B cell (primary cell): ENCODE results near the gene STXBP6. TPM values are rescaled to one million over a fixed set of nuclear protein-coding genes. Genes with fewer than 3 reads are reported as not detected.

Experiments
- ATAC-seq: fragments of 200-7000 bp; cut with Tn5 transposase; one replicate; pipeline ENCODE4 v1.10.0; 2021; ENCODE audit warnings: low read depth, mild to moderate bottlenecking, moderate number of reproducible peaks, moderate library complexity
- CTCF ChIA-PET: fragments of 350-600 bp; sonication (Branson Sonifier 250); formaldehyde crosslinking; loops from one replicate; lab custom pipeline; 2021; ENCODE audit warnings: antibody characterized with exemption, inconsistent platforms; lab: Charles Lee
- POLR2A ChIA-PET: fragments of 350-600 bp; sonication (Branson Sonifier 250); formaldehyde crosslinking; loops from one replicate; lab custom pipeline; 2021; ENCODE audit warnings: antibody characterized with exemption; lab: Charles Lee
- DNase-seq: peaks from one replicate; pipeline ENCODE4 v3.0.0; 2013
- H2AFZ ChIP-seq: 2 replicates; pipeline ENCODE4 v1.6.1; 2012; ENCODE audit warnings: mild to moderate bottlenecking, low read depth, low read length; ENCODE audit not compliant: insufficient read depth, poor library complexity, severe bottlenecking
- H3K27ac ChIP-seq, 2 donors: 1 replicate in 1 of 2; 2 replicates in 1 of 2; pipeline ENCODE4 v1.5.1; 2012 to 2013; ENCODE audit warnings: low read length in 2 of 2, mild to moderate bottlenecking in 2 of 2, moderate library complexity in 1 of 2
- H3K27me3 ChIP-seq, 4 experiments: fragments of 200-600 bp in 1 of 4; sonication (generic) in 1 of 4; replicated peaks in 1 of 4; 1 replicate in 2 of 4; 2 replicates in 2 of 4; pipeline versions ENCODE4 v1.6.1 to v1.7.0; 2013 to 2016; ENCODE audit warnings: low read length in 3 of 4, mild to moderate bottlenecking in 2 of 4, mixed read lengths in 1 of 4, moderate library complexity in 1 of 4; ENCODE audit not compliant: insufficient read depth in 4 of 4, control insufficient read depth in 3 of 4; ENCODE audit errors: control extremely low read depth in 1 of 4
- H3K36me3 ChIP-seq, 2 experiments: replicated peaks in 1 of 2; 1 replicate in 1 of 2; 2 replicates in 1 of 2; pipeline versions ENCODE4 v1.6.1 to v1.7.1; 2013; ENCODE audit warnings: low read length in 1 of 2; ENCODE audit not compliant: insufficient read depth in 2 of 2, control insufficient read depth in 1 of 2; ENCODE audit errors: control extremely low read depth in 1 of 2, extremely low read depth in 1 of 2
- H3K4me1 ChIP-seq, 2 donors: fragments of 200-600 bp in 1 of 2; sonication (generic) in 1 of 2; 1 replicate in 1 of 2; 2 replicates in 1 of 2; pipeline versions ENCODE4 v1.5.1 to v1.6.1; 2013 to 2017; ENCODE audit warnings: low read length in 2 of 2; ENCODE audit not compliant: control insufficient read depth in 2 of 2, insufficient read depth in 2 of 2
- H3K4me2 ChIP-seq: replicated peaks from 2 replicates; pipeline ENCODE3; 2012; ENCODE audit warnings: mild to moderate bottlenecking, low read depth, low read length; ENCODE audit not compliant: poor library complexity, severe bottlenecking
- H3K4me3 ChIP-seq, 5 experiments: fragments of 200-600 bp in 1 of 5; sonication (generic) in 1 of 5; 1 replicate in 3 of 5; 2 replicates in 2 of 5; pipeline versions ENCODE4 v1.5.1 to v1.7.0; 2011 to 2016; ENCODE audit warnings: low read length in 4 of 5, mild to moderate bottlenecking in 4 of 5, low read depth in 2 of 5, control low read depth in 1 of 5, moderate library complexity in 1 of 5; ENCODE audit not compliant: insufficient read depth in 1 of 5; ENCODE audit errors: control extremely low read depth in 1 of 5, extremely low read depth in 1 of 5
- H3K79me2 ChIP-seq: fragments of 200-600 bp; sonication (generic); one replicate; pipeline ENCODE4 v1.6.0; 2016; ENCODE audit warnings: low read length; ENCODE audit not compliant: control insufficient read depth, insufficient read depth
- H3K9ac ChIP-seq: fragments of 200-600 bp; sonication (generic); 2 replicates; pipeline ENCODE4 v1.6.1; 2017; ENCODE audit warnings: mild to moderate bottlenecking, low read length, moderate library complexity
- H3K9me3 ChIP-seq, 3 donors: one replicate each; pipeline versions ENCODE4 v1.6.1 to v1.7.1; 2013; ENCODE audit warnings: low read length in 2 of 3; ENCODE audit not compliant: control insufficient read depth in 2 of 3, insufficient read depth in 1 of 3; ENCODE audit errors: control extremely low read depth in 1 of 3
- H4K20me1 ChIP-seq: 2 replicates; pipeline ENCODE4 v1.6.0; 2012; ENCODE audit warnings: mild to moderate bottlenecking, low read length; ENCODE audit not compliant: insufficient read depth, control insufficient read depth, poor library complexity, severe bottlenecking
- H3K27ac Mint-ChIP-seq: one replicate; pipeline ENCODE4 v1.8.0; 2021; ENCODE audit warnings: mixed read lengths
- H3K27me3 Mint-ChIP-seq: one replicate; pipeline ENCODE4 v1.8.0; 2021; ENCODE audit warnings: mixed read lengths
- H3K4me1 Mint-ChIP-seq: one replicate; pipeline ENCODE4 v1.8.0; 2021; ENCODE audit warnings: mixed read lengths
- H3K4me3 Mint-ChIP-seq: one replicate; pipeline ENCODE4 v1.8.0; 2021; ENCODE audit warnings: mixed read lengths
- H3K9me3 Mint-ChIP-seq: one replicate; pipeline ENCODE4 v1.8.0; 2022; ENCODE audit warnings: mixed read lengths; ENCODE audit not compliant: insufficient read depth
- EZH2 ChIP-seq: IDR thresholded peaks from 2 replicates; pipeline ENCODE4 v1.6.1; 2012; ENCODE audit warnings: borderline replicate concordance, low read depth, mild to moderate bottlenecking, moderate library complexity, low read length; ENCODE audit not compliant: insufficient read depth, poor library complexity, severe bottlenecking
- WGBS: methylation state at CpG from one replicate; pipeline ENCODE4 v1.1.5; 2013; ENCODE audit warnings: missing lambda C conversion rate; ENCODE audit not compliant: insufficient coverage; 5-methylcytosine and 5-hydroxymethylcytosine counted together
- intact Hi-C: fragments of 100-400 bp; cut with micrococcal nuclease; formaldehyde crosslinking; loops from one replicate; pipeline ENCODE4 v1.10.0; 2022
- polyA plus RNA-seq: library from polyadenylated mRNA; depleted of rRNA; stranded (reverse); fragments of >200 nt; gene quantifications from 2 replicates; pipeline ENCODE4 v1.2.3, GENCODE V29; 2012
- total RNA-seq, 2 donors: library from RNA; stranded (reverse); fragments of 120-200 nt in 1 of 2; gene quantifications; 1 replicate in 1 of 2; 2 replicates in 1 of 2; pipeline versions ENCODE4 v1.2.3 to v1.2.4, GENCODE V29; 2013 to 2022
- TF ChIP-seq, protein P1 (sequence below): fragments of 200-600 bp; IDR thresholded peaks from one replicate; pipeline ENCODE4 v1.8.0; 2022; ENCODE audit warnings: antibody characterized with exemption, mild to moderate bottlenecking

STXBP6 gene
- total and polyA plus RNA-seq, 2 donors (not counting 1 experiment from before 2014, with no cell fraction given) = 0.01 TPM; not detected in 1

DNA sequence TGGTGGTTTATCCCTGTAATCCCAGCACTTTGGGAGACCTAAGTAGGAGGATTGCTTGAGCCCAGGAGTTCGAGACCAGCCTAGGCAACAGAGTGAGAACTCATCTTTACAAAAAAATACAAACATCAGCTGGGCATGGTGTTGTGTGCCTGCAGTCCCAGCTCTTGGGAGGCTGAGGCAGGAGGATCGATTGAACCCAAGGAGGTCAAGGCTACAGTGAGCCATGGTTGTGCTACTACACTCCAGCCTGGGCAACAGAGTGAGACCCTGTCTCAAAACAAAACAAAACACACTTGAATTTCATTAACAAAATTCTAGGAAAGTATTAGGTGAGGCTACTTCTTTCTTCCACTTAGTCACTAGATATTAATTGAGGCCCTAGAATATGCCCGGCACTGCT lies 77.1 kb downstream of the STXBP6 start:
- ATAC-seq (no peak), DNase-seq (no peak)
- ChIA-PET CTCF (no interaction called here), POLR2A (no interaction called here)
- TF ChIP-seq, protein P1, sequence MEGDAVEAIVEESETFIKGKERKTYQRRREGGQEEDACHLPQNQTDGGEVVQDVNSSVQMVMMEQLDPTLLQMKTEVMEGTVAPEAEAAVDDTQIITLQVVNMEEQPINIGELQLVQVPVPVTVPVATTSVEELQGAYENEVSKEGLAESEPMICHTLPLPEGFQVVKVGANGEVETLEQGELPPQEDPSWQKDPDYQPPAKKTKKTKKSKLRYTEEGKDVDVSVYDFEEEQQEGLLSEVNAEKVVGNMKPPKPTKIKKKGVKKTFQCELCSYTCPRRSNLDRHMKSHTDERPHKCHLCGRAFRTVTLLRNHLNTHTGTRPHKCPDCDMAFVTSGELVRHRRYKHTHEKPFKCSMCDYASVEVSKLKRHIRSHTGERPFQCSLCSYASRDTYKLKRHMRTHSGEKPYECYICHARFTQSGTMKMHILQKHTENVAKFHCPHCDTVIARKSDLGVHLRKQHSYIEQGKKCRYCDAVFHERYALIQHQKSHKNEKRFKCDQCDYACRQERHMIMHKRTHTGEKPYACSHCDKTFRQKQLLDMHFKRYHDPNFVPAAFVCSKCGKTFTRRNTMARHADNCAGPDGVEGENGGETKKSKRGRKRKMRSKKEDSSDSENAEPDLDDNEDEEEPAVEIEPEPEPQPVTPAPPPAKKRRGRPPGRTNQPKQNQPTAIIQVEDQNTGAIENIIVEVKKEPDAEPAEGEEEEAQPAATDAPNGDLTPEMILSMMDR = no peak
- no peak for TF ChIP-seq EZH2
- Mint-ChIP-seq H3K27ac (no peak overlapping the region), H3K4me1 (no peaks in the 10 kb centered on the region), H3K9me3 (no peaks in the 10 kb centered on the region), H3K4me3 (no peak overlapping the region), H3K27me3 (peaks cover 10% of the 10 kb centered on the region)
- no peaks in the 10 kb centered on the region for H3K36me3 ChIP-seq
- H3K4me1 ChIP-seq = no peaks in the 10 kb centered on the region
- H3K79me2 ChIP-seq = no peaks in the 10 kb centered on the region
- H3K9ac ChIP-seq = no peak overlapping the region
- WGBS = 100% methylated on average over 1 of the region's 3 CpGs
- H3K4me3 ChIP-seq = no peak overlapping the region
- no peak overlapping the region for H3K27ac ChIP-seq
- intact Hi-C loops = no loop called here
- no peaks in the 10 kb centered on the region for H4K20me1 ChIP-seq
- H3K27me3 ChIP-seq = no peaks in the 10 kb centered on the region
- H3K4me2 ChIP-seq = no peak overlapping the region
- H2AFZ ChIP-seq = no peak overlapping the region
- H3K9me3 ChIP-seq = no peaks in the 10 kb centered on the region

DNA sequence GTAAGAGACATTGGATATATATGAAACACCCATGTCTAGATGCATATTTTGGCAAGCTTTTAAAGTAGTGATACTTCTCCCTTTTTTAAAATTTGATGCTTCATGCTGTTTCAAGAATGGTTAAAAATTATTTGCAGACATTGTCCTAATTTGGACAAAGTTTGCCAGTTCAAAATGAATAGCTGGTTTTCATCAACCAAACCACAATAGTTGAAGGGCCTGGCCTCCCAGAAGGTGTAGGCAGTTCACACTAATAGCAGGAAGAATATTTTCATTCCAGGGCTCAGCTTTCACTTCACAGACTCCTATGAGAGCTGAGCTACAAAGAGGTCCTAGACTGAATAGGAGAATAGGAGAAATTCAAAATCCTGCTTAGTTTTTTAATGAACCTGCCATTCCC lies 78.7 kb downstream of the STXBP6 start:
- no peaks in the 10 kb centered on the region for H3K4me1 Mint-ChIP-seq
- no peak for TF ChIP-seq EZH2
- TF ChIP-seq, protein P1 = no peak
- peaks cover 16% of the 10 kb centered on the region for H3K27me3 Mint-ChIP-seq
- H3K27me3 ChIP-seq = no peaks in the 10 kb centered on the region
- no peaks in the 10 kb centered on the region for H3K9me3 Mint-ChIP-seq
- H3K27ac ChIP-seq = no peak overlapping the region
- no peaks in the 10 kb centered on the region for H3K36me3 ChIP-seq
- H3K4me2 ChIP-seq = no peak overlapping the region
- no peak overlapping the region for H3K4me3 ChIP-seq
- POLR2A ChIA-PET = no interaction called here
- no peak for ATAC-seq
- no peak overlapping the region for H3K4me3 Mint-ChIP-seq
- H3K79me2 ChIP-seq = no peaks in the 10 kb centered on the region
- H4K20me1 ChIP-seq = no peaks in the 10 kb centered on the region
- no peak overlapping the region for H3K9ac ChIP-seq
- CTCF ChIA-PET = no interaction called here
- H3K9me3 ChIP-seq = no peaks in the 10 kb centered on the region
- no peaks in the 10 kb centered on the region for H3K4me1 ChIP-seq
- no peak overlapping the region for H2AFZ ChIP-seq
- DNase-seq = no peak
- H3K27ac Mint-ChIP-seq = no peak overlapping the region
- intact Hi-C loops = no loop called here
